Prostate gland (tissue), 2 donors: Measurements from ENCODE around the gene CLEC14A. TPM values are rescaled to one million over a fixed set of nuclear protein-coding genes. Genes with fewer than 3 reads are reported as not detected.

Experiments used
- DNase-seq: peaks from one replicate; pipeline ENCODE4 v3.0.0-alpha.2; 2019; ENCODE audit warnings: low spot score
- H3K27ac ChIP-seq, 2 donors: fragments of 200-600 bp; sonication (generic); 2 replicates each; pipeline ENCODE4 v1.5.1; 2017 to 2019
- H3K27me3 ChIP-seq: fragments of 200-600 bp; sonication (generic); replicated peaks from 2 replicates; pipeline ENCODE4 v1.5.1; 2019; ENCODE audit not compliant: insufficient read depth
- H3K36me3 ChIP-seq, 2 donors: fragments of 200-600 bp; sonication (generic); 1 replicate in 1 of 2; 2 replicates in 1 of 2; pipeline versions ENCODE4 v1.5.1 to v1.8.1; 2017 to 2019
- H3K4me1 ChIP-seq: fragments of 200-600 bp; sonication (generic); replicated peaks from 2 replicates; pipeline ENCODE4 v1.5.1; 2019
- H3K4me3 ChIP-seq, 2 donors: fragments of 200-600 bp; sonication (generic); 2 replicates each; pipeline ENCODE4 v1.5.1; 2017 to 2019
- H3K9me3 ChIP-seq: fragments of 200-600 bp; sonication (generic); 2 replicates; pipeline ENCODE4 v1.5.1; 2017
- CTCF ChIP-seq, 4 experiments: fragments of 200-600 bp in 2 of 4; fragments of 450-650 bp in 2 of 4; sonication (generic) in 2 of 4; IDR thresholded peaks; 1 replicate in 3 of 4; 2 replicates in 1 of 4; pipeline ENCODE4 v1.5.1; 2016 to 2019; ENCODE audit warnings: antibody characterized with exemption in 4 of 4, mild to moderate bottlenecking in 2 of 4, moderate library complexity in 2 of 4
- POLR2A ChIP-seq: fragments of 450-650 bp; IDR thresholded peaks from one replicate; pipeline ENCODE4 v1.6.1; 2016; ENCODE audit warnings: antibody characterized with exemption, mild to moderate bottlenecking
- POLR2AphosphoS5 ChIP-seq: sonication (generic); formaldehyde crosslinking; IDR thresholded peaks from one replicate; pipeline ENCODE4 v1.6.1; 2017; ENCODE audit warnings: antibody characterized with exemption
- WGBS: methylation state at CpG from one replicate; pipeline ENCODE4 v1.1.5; 2018; 5-methylcytosine and 5-hydroxymethylcytosine counted together
- intact Hi-C: fragments of 100-400 bp; cut with DNase I; formaldehyde crosslinking; loops from one replicate; pipeline ENCODE4 v1.14.2; 2022
- total RNA-seq, 2 donors: library from RNA; depleted of rRNA; stranded (reverse); fragments of >200 nt; gene quantifications; one replicate each; pipeline ENCODE4 v1.1.0, GENCODE V29; 2016

The CLEC14A gene
- total RNA-seq, 2 donors from 2014 or later = 16.4 to 19.8 TPM

GRCh38 chr14:38280081-38280480 is 24.2 kb upstream of the CLEC14A start:
- Histone ChIP-seq H3K4me3 (no peak overlapping the region), H3K27ac (no peak overlapping the region), H3K9me3 (no peaks in the 10 kb centered on the region), H3K4me1 (no peaks in the 10 kb centered on the region), H3K36me3 (no peaks in the 10 kb centered on the region), H3K27me3 (no peaks in the 10 kb centered on the region)
- WGBS = 65% methylated on average over 2 of the region's 2 CpGs
- DNase-seq = no peak
- TF ChIP-seq POLR2A (no peak), CTCF (IDR thresholded peaks at IDR 0.05) (no peak), POLR2AphosphoS5 (no peak)
- intact Hi-C loops = no loop called here

GRCh38 chr14:38279572-38279971 is 23.7 kb upstream of the CLEC14A start:
- H3K27ac ChIP-seq = no peak overlapping the region
- no peak overlapping the region for H3K4me3 ChIP-seq
- H3K9me3 ChIP-seq = no peaks in the 10 kb centered on the region
- no peaks in the 10 kb centered on the region for H3K27me3 ChIP-seq
- intact Hi-C loops = no loop called here
- no peaks in the 10 kb centered on the region for H3K4me1 ChIP-seq
- TF ChIP-seq POLR2AphosphoS5 = no peak
- no peak for TF ChIP-seq POLR2A
- DNase-seq = no peak
- no peaks in the 10 kb centered on the region for H3K36me3 ChIP-seq
- WGBS = 88% methylated on average over 1 of the region's 1 CpG

GRCh38 chr14:38278035-38278434 is 22.1 kb upstream of the CLEC14A start:
- Histone ChIP-seq H3K27ac (no peak overlapping the region), H3K27me3 (no peaks in the 10 kb centered on the region), H3K36me3 (no peaks in the 10 kb centered on the region), H3K4me1 (no peaks in the 10 kb centered on the region), H3K4me3 (no peak overlapping the region), H3K9me3 (no peaks in the 10 kb centered on the region)
- no peak for TF ChIP-seq CTCF (IDR thresholded peaks at IDR 0.05)
- no peak for TF ChIP-seq POLR2A
- no peak for TF ChIP-seq POLR2AphosphoS5
- intact Hi-C loops = no loop called here
- WGBS = 13% methylated on average over 1 of the region's 1 CpG
- DNase-seq = no peak

DNA sequence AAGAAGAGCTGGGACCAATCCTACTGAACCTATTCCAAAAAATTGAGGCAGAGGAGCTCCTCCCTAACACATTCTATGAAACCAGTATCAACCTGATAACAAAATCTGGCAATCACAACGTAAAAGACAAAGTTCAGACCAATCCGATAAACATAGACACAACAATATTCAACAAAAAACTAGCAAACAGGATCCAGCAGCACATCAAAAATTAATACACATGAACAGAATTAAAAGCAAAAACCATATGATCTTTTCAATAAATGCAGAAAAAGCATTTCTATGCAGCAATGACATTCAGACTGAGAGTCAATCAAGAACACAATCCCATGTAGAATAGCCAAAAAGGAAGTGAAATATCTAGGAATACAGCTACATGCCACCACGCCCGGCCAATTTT is 7.0 kb upstream of the CLEC14A start:
- no peaks in the 10 kb centered on the region for H3K27me3 ChIP-seq
- intact Hi-C loops = no loop called here
- DNase-seq = no peak
- no peaks in the 10 kb centered on the region for H3K36me3 ChIP-seq
- H3K27ac ChIP-seq = no peak overlapping the region
- H3K4me1 ChIP-seq = no peaks in the 10 kb centered on the region
- H3K4me3 ChIP-seq = no peak overlapping the region
- TF ChIP-seq POLR2AphosphoS5 (no peak), POLR2A (no peak), CTCF (IDR thresholded peaks at IDR 0.05) (no peak)
- H3K9me3 ChIP-seq = no peaks in the 10 kb centered on the region
- WGBS = 91% methylated on average over 4 of the region's 4 CpGs

DNA sequence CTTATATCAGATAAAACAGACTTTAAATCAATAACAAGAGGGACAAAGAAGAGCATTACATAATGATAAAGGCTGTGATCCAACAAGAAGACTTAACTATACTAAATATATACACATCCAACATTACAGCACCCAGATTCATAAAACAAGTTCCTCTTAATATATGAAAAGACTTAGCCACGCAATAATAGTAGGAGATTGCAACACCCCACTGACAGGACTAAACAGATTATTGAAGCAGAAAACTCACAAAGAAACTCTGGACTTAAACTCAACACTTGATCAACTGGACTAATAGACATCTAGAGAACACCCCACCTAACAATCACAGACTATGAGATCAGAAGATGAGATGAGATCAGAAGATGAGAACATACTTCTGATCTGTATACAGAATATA is 5.7 kb upstream of the CLEC14A start:
- Histone ChIP-seq H3K36me3 (no peaks in the 10 kb centered on the region), H3K27me3 (no peaks in the 10 kb centered on the region), H3K27ac (no peak overlapping the region), H3K4me1 (no peaks in the 10 kb centered on the region), H3K9me3 (no peaks in the 10 kb centered on the region), H3K4me3 (no peak overlapping the region)
- no peak for DNase-seq
- TF ChIP-seq POLR2A = no peak
- TF ChIP-seq POLR2AphosphoS5 = no peak
- no peak for TF ChIP-seq CTCF (IDR thresholded peaks at IDR 0.05)
- intact Hi-C loops = no loop called here
- 76% methylated on average over 1 of the region's 1 CpG for WGBS
